Mononuclear cell (primary cell): ENCODE results near the gene FTL. TPM values are rescaled to one million over a fixed set of nuclear protein-coding genes. Genes with fewer than 3 reads are reported as not detected.

Experiments
- H3K27me3 ChIP-seq: 2 replicates; pipeline ENCODE4 v1.6.0; 2011; ENCODE audit warnings: low read length, control low read depth; ENCODE audit not compliant: insufficient read depth
- H3K4me1 ChIP-seq: 2 replicates; pipeline ENCODE4 v1.5.1; 2011; ENCODE audit warnings: mild to moderate bottlenecking, low read length, control low read depth; ENCODE audit not compliant: insufficient read depth
- H3K4me3 ChIP-seq: 2 replicates; pipeline ENCODE4 v1.5.1; 2011; ENCODE audit warnings: mild to moderate bottlenecking, low read length, moderate library complexity
- H3K9me3 ChIP-seq: 2 replicates; pipeline ENCODE4 v1.5.1; 2011; ENCODE audit warnings: low read depth, mild to moderate bottlenecking, control low read depth, low read length
- total RNA-seq: library from RNA; depleted of rRNA; stranded (reverse); fragments of >200 nt; gene quantifications from one replicate; pipeline ENCODE4 v1.2.3, GENCODE V29; 2012

The FTL gene
- total RNA-seq, 1 donor, result 2,689 TPM

DNA sequence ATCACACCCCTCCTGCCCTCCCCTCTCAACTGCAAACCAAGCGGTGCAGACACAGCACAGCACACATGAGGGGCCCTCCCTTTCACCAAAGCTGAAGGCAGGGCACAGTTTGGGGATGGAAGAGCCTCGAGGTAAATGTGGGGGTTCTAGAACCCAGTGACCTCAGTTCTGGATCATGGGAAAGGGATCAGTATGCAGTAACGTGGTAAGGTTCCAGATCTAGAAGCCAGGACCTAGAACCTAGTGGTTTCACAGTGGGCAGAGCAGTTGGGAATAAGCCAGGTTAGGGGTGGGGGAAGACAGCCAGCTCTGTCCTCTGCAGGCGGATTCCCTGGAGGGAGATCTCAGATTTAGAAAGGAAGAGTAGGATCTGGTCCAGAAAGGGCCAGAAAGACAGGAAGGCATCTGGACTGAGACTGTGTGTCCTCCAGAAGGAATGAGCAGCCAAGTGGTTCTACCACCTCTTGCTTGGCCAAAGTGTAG lies 3.1 kb downstream of the FTL start:
- Histone ChIP-seq H3K9me3 (no peaks in the 10 kb centered on the region), H3K4me3 (no peak overlapping the region), H3K27me3 (no peaks in the 10 kb centered on the region), H3K4me1 (peaks cover 56% of the 10 kb centered on the region)

DNA sequence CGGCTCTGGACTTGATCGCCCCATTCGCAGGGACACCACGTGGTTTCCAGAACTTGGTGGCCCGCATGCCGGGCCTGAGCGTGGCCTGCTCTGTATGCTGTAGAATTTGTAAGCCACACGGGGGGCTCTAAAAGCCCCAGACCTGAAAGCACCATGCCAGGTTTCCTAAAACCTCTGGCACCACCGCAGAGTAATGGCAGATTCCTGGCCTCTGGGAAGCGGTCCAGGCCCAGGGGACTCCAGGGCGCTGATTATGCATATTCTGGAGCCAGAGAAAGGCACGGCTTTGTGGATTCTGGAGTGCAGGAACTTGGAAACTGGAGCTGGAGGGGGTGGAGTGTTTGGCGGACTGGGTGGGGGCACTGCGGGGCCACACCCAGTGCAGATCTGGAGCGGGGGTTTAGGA lies 3.7 kb downstream of the FTL start:
- H3K9me3 ChIP-seq, result no peaks in the 10 kb centered on the region
- no peaks in the 10 kb centered on the region for H3K27me3 ChIP-seq
- H3K4me3 ChIP-seq, result no peak overlapping the region
- peaks cover 50% of the 10 kb centered on the region for H3K4me1 ChIP-seq

DNA sequence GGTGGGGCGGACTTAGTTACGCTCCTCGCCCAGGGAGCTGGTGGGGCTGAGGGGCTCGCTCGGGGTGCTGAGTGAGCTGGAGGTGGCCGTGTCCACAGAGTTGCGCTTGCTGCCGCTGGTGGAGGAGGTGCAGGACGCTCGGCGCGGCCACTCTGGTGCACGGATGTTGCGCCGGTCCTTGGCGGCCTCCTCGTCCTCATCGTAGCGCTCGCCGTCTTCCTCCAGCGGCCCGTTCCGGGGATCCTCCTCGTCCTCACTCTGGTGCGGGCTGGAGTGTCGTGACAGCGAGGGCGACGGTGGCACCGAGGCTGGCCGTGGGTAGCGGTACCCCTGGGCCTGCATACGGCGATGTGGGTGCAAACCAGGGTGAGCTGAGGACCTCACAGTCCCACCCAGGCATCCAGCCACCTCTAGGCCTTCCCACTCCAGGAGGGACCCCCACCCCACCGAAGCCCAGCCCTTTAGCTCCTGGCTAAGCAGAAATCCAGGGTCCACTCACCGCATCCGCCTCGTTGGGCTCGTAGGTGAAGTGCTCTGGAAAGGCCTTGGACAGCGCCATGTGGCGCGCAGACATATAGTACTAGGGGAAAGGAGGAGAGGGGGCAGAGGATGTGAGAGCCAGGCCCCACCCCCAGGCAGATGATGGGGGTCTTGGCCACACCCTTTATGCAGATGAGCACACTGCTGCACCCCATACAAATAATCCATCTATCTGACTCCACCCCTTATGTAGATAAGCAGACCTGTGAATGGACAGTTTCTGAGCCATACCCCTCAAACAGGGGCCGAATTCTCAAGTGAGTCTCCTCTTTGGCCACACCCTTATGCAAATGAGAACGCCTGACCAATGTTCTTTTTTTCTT lies 4.4 kb downstream of the FTL start:
- no peak overlapping the region for H3K4me3 ChIP-seq
- peaks cover 43% of the 10 kb centered on the region for H3K4me1 ChIP-seq
- no peaks in the 10 kb centered on the region for H3K9me3 ChIP-seq
- no peaks in the 10 kb centered on the region for H3K27me3 ChIP-seq

- Histone ChIP-seq H3K4me1 (peaks cover 40% of the 10 kb centered on the region), H3K4me3 (no peak overlapping the region), H3K9me3 (no peaks in the 10 kb centered on the region), H3K27me3 (no peaks in the 10 kb centered on the region)
These were observed 5.1 kb downstream of the FTL start for GRCh38 chr19:48970139-48970766.

GRCh38 chr19:48970923-48971395 lies 5.8 kb downstream of the FTL start:
- Histone ChIP-seq H3K27me3 (no peaks in the 10 kb centered on the region), H3K9me3 (no peaks in the 10 kb centered on the region), H3K4me3 (no peak overlapping the region), H3K4me1 (peaks cover 39% of the 10 kb centered on the region)

DNA sequence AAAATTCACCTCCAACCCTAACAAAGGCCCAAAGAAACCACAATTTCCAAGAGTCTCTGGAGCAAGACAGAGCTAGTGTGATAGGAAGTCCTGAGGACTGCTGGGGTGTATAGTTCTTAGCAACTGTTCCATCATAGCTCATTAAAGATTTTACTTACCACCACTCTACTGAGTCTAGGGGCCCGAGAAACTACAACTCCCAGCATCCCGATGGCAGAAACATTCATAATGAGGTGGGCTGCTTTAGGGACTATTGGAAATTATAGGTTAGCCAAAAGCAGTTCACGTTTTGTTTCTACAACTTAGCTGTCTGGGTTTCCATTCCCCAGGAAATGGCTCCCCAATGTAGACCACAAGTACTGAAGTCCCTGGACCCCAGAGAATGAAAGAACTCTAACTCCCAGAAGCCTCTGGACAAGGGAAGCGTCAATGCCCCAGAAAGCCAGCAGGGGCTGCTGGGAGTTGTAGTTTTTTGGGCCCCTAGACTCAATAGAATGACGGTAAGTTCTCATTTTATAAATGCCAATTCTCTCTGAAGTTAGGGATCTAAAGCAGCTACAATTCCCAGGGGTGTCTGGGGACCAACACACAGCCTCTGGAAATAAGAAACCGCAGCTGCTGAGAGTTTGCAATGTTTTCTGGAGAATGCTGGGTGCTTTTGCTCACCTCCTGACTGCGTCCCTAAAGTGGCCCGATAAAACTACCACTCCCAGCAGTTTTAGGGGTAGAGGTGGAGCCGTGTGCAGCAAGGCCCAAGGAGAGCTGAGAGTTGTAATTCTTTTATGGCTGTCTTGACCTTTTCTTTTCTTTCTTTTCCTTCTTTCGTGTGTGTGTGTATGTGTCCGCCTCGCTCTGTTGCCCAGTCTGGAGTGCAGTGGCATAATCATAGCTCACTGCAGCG lies 11.1 kb downstream of the FTL start:
- H3K27me3 ChIP-seq, result no peaks in the 10 kb centered on the region
- no peak overlapping the region for H3K4me3 ChIP-seq
- H3K9me3 ChIP-seq, result no peaks in the 10 kb centered on the region
- no peaks in the 10 kb centered on the region for H3K4me1 ChIP-seq

DNA sequence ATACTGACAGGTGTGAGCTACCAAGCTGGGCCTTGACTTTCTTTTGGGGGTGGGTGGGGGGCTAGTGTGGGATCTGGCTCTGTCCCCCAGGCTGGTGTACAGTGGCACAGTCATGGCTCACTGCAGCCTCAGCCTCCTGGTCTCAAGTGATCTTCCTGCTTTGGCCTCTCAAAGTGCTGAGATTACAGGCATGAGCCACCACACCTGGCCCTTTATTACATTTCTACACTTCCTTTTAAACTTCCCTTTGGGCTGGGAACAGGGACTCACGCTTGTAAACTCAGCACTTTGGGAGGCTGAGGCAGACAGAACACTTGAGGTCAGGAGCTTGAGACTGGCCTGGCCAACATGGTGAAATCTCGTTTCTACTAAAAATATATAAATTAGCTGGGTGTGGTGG lies 12.0 kb downstream of the FTL start:
- H3K4me3 ChIP-seq, result no peak overlapping the region
- H3K9me3 ChIP-seq, result no peaks in the 10 kb centered on the region
- H3K27me3 ChIP-seq, result no peaks in the 10 kb centered on the region
- H3K4me1 ChIP-seq, result no peaks in the 10 kb centered on the region

DNA sequence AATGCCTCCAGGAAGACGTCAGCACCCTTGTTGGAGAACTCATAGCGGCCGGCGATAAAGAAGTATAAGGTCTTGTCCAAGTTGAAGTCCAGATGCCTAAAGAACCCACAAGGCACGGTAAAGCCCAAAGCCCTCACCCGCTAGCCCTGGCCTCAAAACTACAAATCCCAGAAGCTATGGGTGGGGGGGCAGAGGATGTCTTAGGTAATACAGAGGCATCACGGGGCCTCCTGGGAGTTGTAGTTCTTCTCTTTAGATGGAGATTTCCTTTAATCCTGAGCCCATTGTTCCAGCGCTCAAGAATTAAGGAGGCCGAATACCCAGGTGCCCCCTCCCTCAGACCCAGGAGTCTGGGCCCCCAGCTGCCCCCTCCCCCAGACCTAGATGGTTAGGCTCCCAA lies 17.2 kb downstream of the FTL start:
- H3K9me3 ChIP-seq, result no peaks in the 10 kb centered on the region
- no peaks in the 10 kb centered on the region for H3K27me3 ChIP-seq
- no peak overlapping the region for H3K4me3 ChIP-seq
- H3K4me1 ChIP-seq, result no peaks in the 10 kb centered on the region

DNA sequence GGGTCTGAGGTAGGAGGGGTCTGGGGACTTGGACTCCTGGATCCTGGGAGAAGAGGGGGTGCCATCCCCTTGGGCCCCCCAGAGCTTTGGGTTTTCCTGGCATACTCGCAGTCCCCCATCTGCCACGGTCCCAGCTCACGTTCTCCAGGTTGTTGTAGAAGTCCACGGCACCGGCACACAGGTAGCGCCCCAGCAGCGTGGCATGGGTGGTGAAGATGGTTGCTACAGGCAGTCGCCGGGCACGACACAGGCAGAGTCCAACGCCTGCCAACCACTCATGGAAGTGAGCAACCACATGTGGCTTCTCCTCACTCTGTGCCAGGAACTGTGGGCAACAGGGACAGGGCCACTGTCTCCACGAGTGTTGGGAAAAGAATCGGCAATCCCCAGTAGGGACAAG lies 20.6 kb downstream of the FTL start:
- no peaks in the 10 kb centered on the region for H3K27me3 ChIP-seq
- no peaks in the 10 kb centered on the region for H3K4me1 ChIP-seq
- H3K9me3 ChIP-seq, result no peaks in the 10 kb centered on the region
- no peak overlapping the region for H3K4me3 ChIP-seq

GRCh38 chr19:48986211-48986610 lies 21.1 kb downstream of the FTL start:
- no peaks in the 10 kb centered on the region for H3K27me3 ChIP-seq
- H3K9me3 ChIP-seq, result no peaks in the 10 kb centered on the region
- no peak overlapping the region for H3K4me3 ChIP-seq
- H3K4me1 ChIP-seq, result peaks cover 4% of the 10 kb centered on the region

DNA sequence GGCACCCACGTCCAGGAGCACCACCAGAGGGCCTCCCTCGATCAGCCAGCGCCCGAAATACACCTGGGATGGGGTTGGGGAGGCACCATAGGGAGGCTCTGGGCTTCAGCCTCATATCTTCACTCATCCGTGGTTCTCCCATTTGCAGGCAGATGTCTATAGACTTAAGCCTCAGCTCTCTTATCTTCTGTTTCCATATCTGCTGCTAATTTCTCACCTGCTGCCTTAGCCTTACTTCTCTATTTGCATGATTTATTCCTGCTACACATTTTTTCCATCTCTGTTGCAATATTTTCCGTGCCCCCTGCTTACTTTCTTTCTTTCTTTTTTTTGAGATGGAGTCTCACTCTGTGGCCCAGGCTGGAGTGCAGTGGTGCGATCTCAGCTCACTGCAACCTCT lies 22.2 kb downstream of the FTL start:
- Histone ChIP-seq H3K4me3 (no peak overlapping the region), H3K27me3 (no peaks in the 10 kb centered on the region), H3K4me1 (peaks cover 14% of the 10 kb centered on the region), H3K9me3 (no peaks in the 10 kb centered on the region)

DNA sequence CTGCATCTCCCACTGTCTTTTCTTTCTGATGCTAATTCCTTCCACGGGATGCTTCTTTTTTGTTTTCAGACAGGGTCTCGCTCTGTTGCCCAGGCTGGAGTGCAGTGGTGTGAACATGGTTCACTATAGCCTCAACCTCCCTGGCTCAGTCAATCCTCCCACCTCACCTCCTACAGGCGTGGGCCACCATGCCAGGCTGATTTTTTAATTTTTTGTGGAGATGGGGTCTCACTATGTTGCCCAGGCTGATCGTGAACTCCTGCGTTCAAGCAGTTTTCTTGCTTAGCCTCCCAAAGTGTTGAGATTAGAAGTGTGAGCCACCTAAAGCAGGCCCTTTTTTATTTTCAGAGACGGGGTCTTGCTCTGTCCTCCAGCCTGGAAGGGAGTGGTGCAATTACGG lies 23.2 kb downstream of the FTL start:
- Histone ChIP-seq H3K4me3 (no peak overlapping the region), H3K9me3 (no peaks in the 10 kb centered on the region), H3K27me3 (no peaks in the 10 kb centered on the region), H3K4me1 (peaks cover 19% of the 10 kb centered on the region)

GRCh38 chr19:48988860-48989259 lies 23.8 kb downstream of the FTL start:
- Histone ChIP-seq H3K4me1 (peaks cover 19% of the 10 kb centered on the region), H3K27me3 (no peaks in the 10 kb centered on the region), H3K9me3 (no peaks in the 10 kb centered on the region), H3K4me3 (no peak overlapping the region)

GRCh38 chr19:48989701-48990291 lies 24.7 kb downstream of the FTL start:
- Histone ChIP-seq H3K4me3 (no peak overlapping the region), H3K9me3 (no peaks in the 10 kb centered on the region), H3K27me3 (no peaks in the 10 kb centered on the region), H3K4me1 (peaks cover 28% of the 10 kb centered on the region)
